Hepatocyte (in vitro differentiated cells): ENCODE data around the gene F12. TPM values are rescaled to one million over a fixed set of nuclear protein-coding genes. Genes with fewer than 3 reads are reported as not detected.

Source experiments
- DNase-seq: peaks from one replicate; pipeline ENCODE4 v3.0.0-alpha.2; 2016; ENCODE audit warnings: low spot score
- H2AFZ ChIP-seq: fragments of 200-600 bp; sonication (generic); 2 replicates; pipeline ENCODE4 v1.6.0; 2016; ENCODE audit warnings: antibody characterized with exemption, mild to moderate bottlenecking
- H3K27ac ChIP-seq: fragments of 200-600 bp; sonication (generic); 2 replicates; pipeline ENCODE4 v1.5.1; 2016; ENCODE audit warnings: mild to moderate bottlenecking
- H3K27me3 ChIP-seq: fragments of 200-600 bp; sonication (generic); 2 replicates; pipeline ENCODE4 v1.6.1; 2016
- H3K36me3 ChIP-seq: fragments of 200-600 bp; sonication (generic); replicated peaks from 2 replicates; pipeline ENCODE4 v1.5.1; 2016; ENCODE audit warnings: low read depth; ENCODE audit not compliant: insufficient read depth
- H3K4me1 ChIP-seq: fragments of 200-600 bp; sonication (generic); 2 replicates; pipeline ENCODE4 v1.5.1; 2016; ENCODE audit warnings: mild to moderate bottlenecking, moderate library complexity; ENCODE audit not compliant: insufficient read depth
- H3K4me2 ChIP-seq: fragments of 200-600 bp; sonication (generic); 2 replicates; pipeline ENCODE4 v1.6.0; 2016
- H3K4me3 ChIP-seq: fragments of 200-600 bp; sonication (generic); 2 replicates; pipeline ENCODE4 v1.5.1; 2016; ENCODE audit warnings: mild to moderate bottlenecking
- H3K79me2 ChIP-seq: fragments of 200-600 bp; sonication (generic); 2 replicates; pipeline ENCODE4 v1.6.0; 2017; ENCODE audit warnings: mild to moderate bottlenecking
- H3K9me2 ChIP-seq: fragments of 200-600 bp; sonication (generic); replicated peaks from 2 replicates; pipeline ENCODE4 v1.6.0; 2017; ENCODE audit warnings: mild to moderate bottlenecking; ENCODE audit not compliant: insufficient read depth
- H3K9me3 ChIP-seq: fragments of 200-600 bp; sonication (generic); 2 replicates; pipeline ENCODE4 v1.5.1; 2016; ENCODE audit warnings: low read depth, mild to moderate bottlenecking
- H4K20me1 ChIP-seq: fragments of 200-600 bp; sonication (generic); 2 replicates; pipeline ENCODE4 v1.6.0; 2016; ENCODE audit warnings: mild to moderate bottlenecking; ENCODE audit not compliant: insufficient read depth, poor library complexity, severe bottlenecking
- EZH2 ChIP-seq: fragments of 200-600 bp; sonication (generic); IDR thresholded peaks from 2 replicates; pipeline ENCODE4 v1.6.1; 2016; ENCODE audit warnings: antibody characterized with exemption, mild to moderate bottlenecking, borderline replicate concordance
- EZH2phosphoT487 ChIP-seq: fragments of 200-600 bp; sonication (generic); IDR thresholded peaks from one replicate; pipeline ENCODE4 v1.6.1; 2018; ENCODE audit warnings: antibody characterized with exemption, mild to moderate bottlenecking, low read depth, moderate library complexity; ENCODE audit not compliant: unreplicated experiment, severe bottlenecking
- WGBS: methylation state at CpG from one replicate; pipeline ENCODE4 v1.1.6; 2016; ENCODE audit warnings: low lambda C conversion rate; ENCODE audit errors: missing lambda C conversion rate; 5-methylcytosine and 5-hydroxymethylcytosine counted together
- polyA plus RNA-seq: library from polyadenylated mRNA; unstranded; fragments of >200 nt; fragmentation: Nextera tagmentation; extraction: Ambion mirVana; gene quantifications from 2 replicates; pipeline ENCODE4 v1.2.1, GENCODE V29; 2016
- total RNA-seq: library from RNA; depleted of rRNA; stranded (reverse); fragments of >200 nt; gene quantifications from 2 replicates; pipeline ENCODE4 v1.2.3, GENCODE V29; 2014
- TF ChIP-seq, protein P1 (sequence below): fragments of 200-600 bp; sonication (generic); IDR thresholded peaks from 2 replicates; pipeline ENCODE4 v1.5.1; 2016; ENCODE audit warnings: antibody characterized with exemption, mild to moderate bottlenecking; ENCODE audit not compliant: poor library complexity

F12 gene
- total and polyA plus RNA-seq, 2 experiments from 2014 or later: 18.2 to 46.6 TPM

DNA sequence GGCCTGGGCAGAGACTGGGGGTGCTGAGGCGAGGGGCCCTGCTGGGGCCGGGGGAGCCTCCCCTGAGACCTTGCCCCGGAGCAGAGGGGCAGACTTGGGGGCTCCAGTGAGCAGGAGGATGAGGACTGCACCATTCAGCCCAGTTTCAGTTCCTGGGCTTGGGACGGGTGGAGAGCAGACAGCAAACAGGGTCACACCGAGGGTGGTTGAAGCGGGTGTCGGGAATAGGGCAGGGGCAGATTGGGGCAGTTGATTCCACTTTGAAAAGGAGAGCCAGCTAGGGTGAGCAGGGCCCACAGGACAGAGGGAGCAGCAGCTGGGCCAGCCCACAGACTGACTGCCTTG is 21.6 kb upstream of the F12 start:
- H3K27ac ChIP-seq: no peak overlapping the region
- no peaks in the 10 kb centered on the region for H3K27me3 ChIP-seq
- peaks cover 9% of the 10 kb centered on the region for H3K4me1 ChIP-seq
- H3K4me3 ChIP-seq: no peak overlapping the region
- H4K20me1 ChIP-seq: peaks cover 4% of the 10 kb centered on the region
- H3K36me3 ChIP-seq: no peaks in the 10 kb centered on the region
- 95% methylated on average over 6 of the region's 7 CpGs for WGBS
- H2AFZ ChIP-seq: no peak overlapping the region
- TF ChIP-seq EZH2: no peak
- TF ChIP-seq EZH2phosphoT487: no peak
- TF ChIP-seq, protein P1, sequence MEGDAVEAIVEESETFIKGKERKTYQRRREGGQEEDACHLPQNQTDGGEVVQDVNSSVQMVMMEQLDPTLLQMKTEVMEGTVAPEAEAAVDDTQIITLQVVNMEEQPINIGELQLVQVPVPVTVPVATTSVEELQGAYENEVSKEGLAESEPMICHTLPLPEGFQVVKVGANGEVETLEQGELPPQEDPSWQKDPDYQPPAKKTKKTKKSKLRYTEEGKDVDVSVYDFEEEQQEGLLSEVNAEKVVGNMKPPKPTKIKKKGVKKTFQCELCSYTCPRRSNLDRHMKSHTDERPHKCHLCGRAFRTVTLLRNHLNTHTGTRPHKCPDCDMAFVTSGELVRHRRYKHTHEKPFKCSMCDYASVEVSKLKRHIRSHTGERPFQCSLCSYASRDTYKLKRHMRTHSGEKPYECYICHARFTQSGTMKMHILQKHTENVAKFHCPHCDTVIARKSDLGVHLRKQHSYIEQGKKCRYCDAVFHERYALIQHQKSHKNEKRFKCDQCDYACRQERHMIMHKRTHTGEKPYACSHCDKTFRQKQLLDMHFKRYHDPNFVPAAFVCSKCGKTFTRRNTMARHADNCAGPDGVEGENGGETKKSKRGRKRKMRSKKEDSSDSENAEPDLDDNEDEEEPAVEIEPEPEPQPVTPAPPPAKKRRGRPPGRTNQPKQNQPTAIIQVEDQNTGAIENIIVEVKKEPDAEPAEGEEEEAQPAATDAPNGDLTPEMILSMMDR: no peak
- no peaks in the 10 kb centered on the region for H3K9me3 ChIP-seq
- H3K4me2 ChIP-seq: no peak overlapping the region
- no peak for DNase-seq
- peaks cover 29% of the 10 kb centered on the region for H3K79me2 ChIP-seq
- no peaks in the 10 kb centered on the region for H3K9me2 ChIP-seq

DNA sequence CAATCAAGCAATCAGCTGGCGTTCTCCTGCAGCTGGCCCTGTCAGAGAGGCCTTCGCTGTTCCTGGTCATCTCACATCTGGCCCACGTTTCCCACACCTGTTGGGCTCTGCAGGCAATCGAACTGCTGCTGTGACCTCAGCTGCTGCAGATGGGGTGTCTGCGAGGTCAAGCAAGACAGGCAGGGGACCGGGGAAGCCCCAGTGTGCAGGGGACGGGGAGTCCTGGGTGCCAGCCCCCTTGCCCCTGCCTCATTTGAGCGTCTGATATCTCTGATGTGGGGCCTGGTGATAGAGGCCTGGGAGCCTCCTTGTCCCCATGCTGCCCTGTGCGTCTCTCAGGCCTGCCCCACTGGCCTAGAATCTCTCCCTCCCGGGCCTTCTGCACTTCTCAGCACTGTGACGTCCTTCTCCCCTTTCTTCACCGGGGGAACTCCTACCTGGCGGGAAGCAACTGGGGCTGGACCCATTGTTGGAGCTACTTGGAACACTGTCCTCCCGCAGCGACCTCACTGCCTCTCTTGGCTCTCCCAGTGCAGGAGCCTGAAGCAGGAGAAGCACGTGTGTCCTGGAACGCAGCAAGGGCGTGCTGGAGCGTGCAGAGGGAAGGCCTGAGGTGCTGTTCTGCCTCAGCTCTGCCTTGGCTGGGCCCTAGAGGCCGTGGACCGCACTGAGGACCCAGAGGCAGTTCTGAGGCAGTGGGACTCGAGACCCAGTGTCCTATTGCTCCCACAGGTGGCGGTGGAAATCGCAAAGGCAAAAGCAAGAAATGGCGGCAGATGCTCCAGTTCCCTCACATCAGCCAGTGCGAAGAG is 21.0 kb upstream of the F12 start:
- peaks cover 4% of the 10 kb centered on the region for H4K20me1 ChIP-seq
- no peak overlapping the region for H3K4me3 ChIP-seq
- H2AFZ ChIP-seq: no peak overlapping the region
- no peaks in the 10 kb centered on the region for H3K9me3 ChIP-seq
- TF ChIP-seq EZH2 (no peak), EZH2phosphoT487 (no peak)
- TF ChIP-seq, protein P1: no peak
- peaks cover 9% of the 10 kb centered on the region for H3K4me1 ChIP-seq
- WGBS: 85% methylated on average over 24 of the region's 26 CpGs
- DNase-seq: no peak
- H3K27me3 ChIP-seq: no peaks in the 10 kb centered on the region
- H3K27ac ChIP-seq: no peak overlapping the region
- H3K9me2 ChIP-seq: no peaks in the 10 kb centered on the region
- peaks cover 29% of the 10 kb centered on the region for H3K79me2 ChIP-seq
- no peak overlapping the region for H3K4me2 ChIP-seq
- no peaks in the 10 kb centered on the region for H3K36me3 ChIP-seq

DNA sequence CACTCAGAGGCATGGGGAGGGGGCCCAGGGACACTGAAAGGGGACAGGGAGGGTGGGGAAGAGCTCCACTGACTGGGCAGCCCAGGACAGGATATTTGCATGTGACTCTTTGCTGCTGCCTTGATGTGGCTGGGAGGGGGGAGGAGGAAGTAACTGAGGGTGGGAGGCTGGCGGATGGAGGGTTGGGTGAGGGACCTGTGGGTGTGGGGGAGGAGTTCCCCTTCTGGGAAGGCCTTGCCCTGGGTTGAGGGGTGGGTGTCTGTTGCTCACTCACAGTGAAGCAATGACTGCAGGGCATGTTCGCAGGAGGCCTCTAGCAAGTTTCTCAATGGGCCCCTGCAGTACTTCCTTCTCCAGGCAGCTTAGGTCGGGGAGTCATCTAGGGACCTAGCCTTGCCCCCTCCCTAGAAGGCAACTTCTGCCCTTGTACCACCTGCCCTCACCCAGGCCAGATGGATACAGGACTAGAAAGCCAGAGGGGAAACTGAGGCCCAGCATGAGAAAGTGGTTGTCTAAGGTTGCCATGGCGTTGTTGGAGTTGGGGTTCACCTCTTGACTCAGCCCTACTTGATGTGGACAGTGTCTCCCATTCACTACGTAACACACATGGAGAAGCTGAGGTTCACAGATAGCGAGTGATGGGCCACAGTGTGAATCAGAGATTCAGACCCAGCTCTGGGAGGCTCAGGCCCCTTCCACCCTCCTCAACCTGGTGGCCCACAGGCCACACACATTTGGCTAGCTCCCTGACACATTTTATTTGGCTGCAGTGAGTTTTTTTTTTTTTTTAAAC is 20.1 kb upstream of the F12 start:
- Histone ChIP-seq H3K4me2 (no peak overlapping the region), H3K9me2 (no peaks in the 10 kb centered on the region), H3K27me3 (no peaks in the 10 kb centered on the region), H3K4me3 (no peak overlapping the region), H3K36me3 (no peaks in the 10 kb centered on the region), H4K20me1 (peaks cover 4% of the 10 kb centered on the region), H2AFZ (no peak overlapping the region), H3K9me3 (no peaks in the 10 kb centered on the region), H3K79me2 (peaks cover 29% of the 10 kb centered on the region), H3K27ac (no peak overlapping the region), H3K4me1 (peaks cover 9% of the 10 kb centered on the region)
- 87% methylated on average over 6 of the region's 6 CpGs for WGBS
- no peak for DNase-seq
- TF ChIP-seq, protein P1: no peak
- TF ChIP-seq EZH2phosphoT487 (no peak), EZH2 (no peak)
